Fibroblast of skin of right biceps (primary cell): Measurements from ENCODE around the gene PHC2.
A peak's percentile ranks its signal among the peaks of the same experiment; 100 is the strongest.
"Not testable (repeated sequence)": the region's sequence is repeated elsewhere in the genome, so short reads cannot be mapped to it uniquely, and the experiment has no call there.

Source experiments
- DNase-seq: peaks from one replicate; pipeline ENCODE4 v3.0.0-alpha.2; 2013

PHC2 gene

GRCh38 chr1:33324677-33325575 is 106.0 kb downstream of the PHC2 start:
- no peak for DNase-seq

- DNase-seq = no peak
Observed at GRCh38 chr1:33323663-33324477, 107.0 kb downstream of the PHC2 start.

DNA sequence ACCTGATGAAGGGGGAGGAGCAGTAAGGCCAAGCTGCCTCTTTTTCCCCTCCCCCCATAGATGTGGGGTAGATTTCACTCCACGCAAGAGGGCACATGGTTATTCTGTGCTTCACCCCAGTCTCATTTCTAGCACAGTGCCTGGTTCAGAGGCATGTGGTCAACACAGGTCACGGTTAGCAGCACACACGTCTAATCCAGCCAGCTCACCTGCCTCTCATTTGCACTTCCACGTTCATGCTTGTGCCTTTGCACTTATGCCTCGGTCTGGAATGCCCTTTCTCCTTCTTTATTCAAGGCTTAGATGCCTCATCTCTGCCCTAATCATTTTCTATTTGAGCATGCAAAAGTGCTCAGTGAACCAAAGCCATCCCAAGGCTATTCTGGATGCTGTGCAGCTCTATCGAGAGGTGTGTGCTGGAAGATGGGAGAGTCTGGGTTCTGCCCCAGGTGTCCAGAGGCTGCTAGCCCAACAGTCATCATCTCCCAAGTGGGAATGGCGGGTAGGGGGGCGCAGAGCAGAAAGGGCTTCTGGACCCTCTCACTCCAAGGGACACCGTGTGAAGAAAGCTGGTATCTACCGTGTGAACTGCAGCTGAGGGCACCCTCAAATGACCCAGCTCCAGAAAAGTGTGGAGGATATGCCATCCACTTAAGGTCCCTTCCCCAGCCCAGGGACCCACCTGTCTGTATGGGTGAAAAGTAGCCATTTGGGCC is 107.9 kb downstream of the PHC2 start:
- DNase-seq = no peak

- DNase-seq = no peak
Observed at GRCh38 chr1:33322109-33322508, 108.8 kb downstream of the PHC2 start.

GRCh38 chr1:33321178-33321577 is 109.7 kb downstream of the PHC2 start:
- DNase-seq = no peak

- no peak for DNase-seq
Observed at GRCh38 chr1:33320619-33321165, 110.2 kb downstream of the PHC2 start, which contains the start of gene A3GALT2. Gene A3GALT2 (minus strand): TSS chr1:33321098. CDS start chr1:33321098, 0 bp downstream.

GRCh38 chr1:33319949-33320618 is 110.8 kb downstream of the PHC2 start:
- no peak for DNase-seq

DNA sequence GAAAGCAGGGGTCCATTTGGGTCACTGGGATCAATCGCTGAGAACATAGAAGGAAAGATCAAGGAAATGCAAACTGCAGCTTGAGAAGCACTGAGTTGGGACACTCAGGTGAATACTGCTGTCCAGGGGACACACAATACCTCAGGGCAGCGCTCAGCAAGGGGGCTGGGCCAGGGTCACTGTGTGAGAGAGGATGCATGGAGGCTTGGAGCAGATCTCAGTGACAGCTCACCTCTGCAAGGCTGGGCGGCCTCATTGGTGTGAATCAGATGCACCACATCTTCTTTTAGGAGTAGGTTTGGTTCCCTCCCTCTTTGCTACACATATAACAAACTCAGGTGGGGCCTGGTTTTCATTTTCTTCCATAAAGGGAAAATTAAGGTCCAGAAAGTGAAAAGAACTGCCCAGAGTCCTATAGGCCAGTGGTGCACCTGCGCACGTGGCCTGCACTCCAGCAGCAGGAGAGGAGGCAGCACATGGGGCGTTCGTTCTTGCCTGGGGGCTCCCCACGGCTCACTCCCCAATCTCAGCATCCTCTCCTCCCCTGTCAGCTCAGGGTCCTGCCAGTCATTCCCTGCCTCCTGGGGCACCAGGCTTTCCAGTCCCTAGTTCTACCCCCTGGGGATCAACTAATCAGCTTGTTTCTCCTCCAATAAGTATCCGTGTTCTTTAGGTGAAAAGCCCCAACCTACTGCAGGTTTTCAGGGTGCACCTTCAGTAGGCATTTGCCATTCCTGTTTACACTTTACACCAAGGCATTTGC is 111.5 kb downstream of the PHC2 start:
- DNase-seq = no peak

- peak; percentile 51 for DNase-seq
Observed at GRCh38 chr1:33317946-33318345, 112.9 kb downstream of the PHC2 start.

GRCh38 chr1:33317354-33317753 is 113.5 kb downstream of the PHC2 start:
- no peak for DNase-seq

DNA sequence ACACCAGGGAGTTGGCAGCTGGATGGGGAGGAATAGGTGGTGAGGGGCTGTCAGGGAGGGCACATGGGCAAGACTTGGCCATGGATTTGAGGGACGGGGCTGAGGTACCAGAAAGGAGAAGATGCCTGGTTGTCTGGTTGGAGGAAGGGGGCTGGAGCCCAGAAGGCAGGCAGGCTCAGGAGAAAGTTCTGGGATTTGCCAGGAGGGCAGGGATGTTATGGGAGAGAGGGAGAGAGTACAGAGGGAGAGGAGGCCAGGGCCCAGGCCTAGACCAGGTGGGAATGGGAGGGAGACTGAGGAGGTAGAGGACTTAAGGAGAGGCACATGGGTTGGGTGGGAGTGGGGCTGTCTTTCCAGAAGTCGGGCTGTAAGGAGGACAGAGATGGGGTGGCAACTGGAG is 114.3 kb downstream of the PHC2 start:
- no peak for DNase-seq

- DNase-seq = no peak
Observed at GRCh38 chr1:33314416-33314815, 116.5 kb downstream of the PHC2 start.

DNA sequence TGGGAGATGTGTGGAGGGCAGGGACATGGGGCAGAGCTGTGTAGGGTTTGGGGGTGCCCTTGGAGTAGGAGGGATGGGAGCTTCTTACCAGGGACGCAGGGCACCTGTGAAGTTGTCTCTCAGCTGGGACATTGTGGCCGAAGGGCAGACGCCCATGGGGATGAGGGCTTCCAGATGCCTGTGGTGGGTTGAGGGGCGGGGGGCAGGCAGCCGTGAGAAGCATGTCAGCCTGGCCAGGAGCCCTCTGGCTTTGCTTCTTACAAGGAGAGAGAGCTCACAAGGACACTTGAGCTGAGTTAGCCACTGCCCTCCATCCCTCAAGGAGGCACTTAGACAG is 118.5 kb downstream of the PHC2 start:
- DNase-seq = no peak

- no peak for DNase-seq
Observed at GRCh38 chr1:33311706-33312412, 119.0 kb downstream of the PHC2 start.

DNA sequence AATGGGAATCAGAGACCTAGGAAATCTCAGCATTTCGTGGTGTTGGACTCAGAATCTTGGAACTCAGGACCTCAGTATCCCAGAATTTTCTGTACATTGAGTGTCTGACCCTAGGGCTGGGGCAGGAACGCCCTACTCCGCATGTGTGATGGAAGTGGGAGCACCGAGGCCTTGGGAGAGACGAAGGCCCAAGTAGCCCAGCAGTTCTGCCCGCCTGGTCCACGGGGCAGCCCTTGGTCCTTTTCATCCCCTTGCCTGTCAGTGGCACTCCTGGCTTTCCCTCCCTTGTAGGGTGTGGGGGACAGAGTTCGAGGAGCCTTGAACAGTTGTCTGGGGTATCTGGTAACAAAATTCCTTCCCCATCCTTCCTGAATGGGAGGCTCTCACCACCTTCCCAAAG is 120.2 kb downstream of the PHC2 start:
- DNase-seq = no peak

GRCh38 chr1:33309351-33309750 is 121.5 kb downstream of the PHC2 start:
- DNase-seq = not testable (repeated sequence)

- no peak for DNase-seq
Observed at GRCh38 chr1:33307494-33307864, 123.4 kb downstream of the PHC2 start.

DNA sequence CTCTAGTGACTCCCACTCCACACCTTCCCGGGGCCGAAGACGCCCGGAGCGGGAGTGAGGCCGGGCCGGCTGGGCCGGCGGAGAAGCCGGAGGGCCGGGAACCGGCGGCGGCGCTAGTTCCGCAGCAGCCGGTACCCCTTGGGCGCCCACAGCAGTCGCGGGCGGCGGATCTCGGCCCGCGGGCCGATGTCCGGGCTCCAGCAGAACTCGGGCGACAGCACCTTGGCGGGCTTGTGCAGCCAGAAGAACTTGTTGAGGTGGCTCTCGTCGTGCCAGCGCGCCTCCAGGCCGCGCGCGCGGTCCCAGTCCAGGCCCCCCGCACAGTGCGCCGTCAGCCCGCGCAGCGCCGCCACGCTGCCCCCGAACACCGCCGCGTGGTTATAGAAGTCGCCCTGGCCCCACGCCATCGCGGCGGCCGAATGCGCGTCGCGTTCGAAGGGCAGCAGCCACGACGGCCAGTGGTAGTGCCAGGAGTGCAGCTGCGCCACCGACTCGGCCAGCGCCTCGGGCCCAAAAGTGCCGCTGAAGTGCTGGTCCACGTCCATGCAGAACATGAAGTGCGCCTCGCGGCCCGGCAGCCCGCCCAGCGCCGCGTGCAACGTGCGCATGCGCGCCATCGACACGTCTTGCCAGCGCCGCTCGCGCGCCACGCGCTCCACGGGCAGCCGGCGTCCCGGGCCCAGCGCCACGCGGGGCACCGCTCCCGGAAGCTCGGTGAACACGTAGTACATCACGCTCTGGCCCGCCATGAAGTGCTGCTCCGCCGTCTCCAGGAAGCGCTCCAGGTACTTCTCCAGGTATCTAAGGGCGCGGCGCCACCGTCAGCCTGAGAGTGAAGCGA is 124.0 kb downstream of the PHC2 start:
- DNase-seq = peak; percentile 38

DNA sequence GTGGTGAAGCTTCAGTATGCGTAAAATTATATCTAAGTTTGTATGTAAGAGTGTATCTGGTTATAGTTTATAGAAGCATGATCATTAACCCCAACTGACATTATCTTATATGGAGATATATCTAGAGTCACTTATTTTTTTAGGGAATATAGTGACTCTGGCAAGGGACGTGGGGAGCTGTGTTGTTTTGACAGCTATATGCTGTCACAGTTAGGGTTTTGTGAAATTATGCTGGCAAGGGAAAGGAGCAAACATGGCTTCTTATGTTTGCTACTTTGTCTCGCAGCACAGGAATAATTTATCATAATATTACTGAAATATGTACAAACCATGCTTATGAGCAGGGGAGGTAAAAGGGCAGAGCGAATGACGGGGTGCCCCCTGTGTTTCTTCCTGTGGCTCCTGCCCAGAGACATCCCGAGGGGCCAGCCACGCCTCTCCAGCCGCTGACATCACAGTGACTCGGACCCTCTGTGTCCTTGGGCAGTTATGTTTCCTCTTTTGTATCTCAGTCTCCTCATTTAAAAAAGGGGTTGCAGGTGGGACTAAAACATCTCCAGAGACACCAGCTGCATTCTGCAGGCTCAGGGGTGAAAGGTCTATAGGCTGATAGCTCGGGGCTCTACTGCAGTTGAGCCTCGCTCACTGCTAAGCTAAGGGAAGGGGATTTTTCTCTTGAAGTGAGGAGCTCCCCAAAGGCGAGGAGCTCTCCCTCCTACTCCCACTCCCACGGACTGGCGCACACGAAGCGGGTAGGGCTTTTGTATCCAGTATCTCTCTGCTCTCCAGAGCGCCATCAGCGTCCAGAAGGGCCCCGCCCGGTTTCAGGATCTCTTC is 124.9 kb downstream of the PHC2 start:
- DNase-seq = no peak
